SU-DHL-6 (cell line): ENCODE data around the gene CEMP1.

Experiments used
- CTCF ChIP-seq: fragments of 200-600 bp; sonication (generic); IDR thresholded peaks from one replicate; pipeline ENCODE4 v1.5.1; 2017; ENCODE audit warnings: antibody characterized with exemption, mild to moderate bottlenecking, low read length, moderate library complexity; ENCODE audit not compliant: insufficient read depth, poor library complexity, severe bottlenecking
- EZH2phosphoT487 ChIP-seq: fragments of 200-600 bp; sonication (generic), shearing (Covaris generic); conservative IDR thresholded peaks from 2 replicates; pipeline ENCODE4 v1.6.1; 2018; ENCODE audit warnings: mild to moderate bottlenecking, antibody characterized with exemption, low read length, moderate library complexity, mixed read lengths

- TF ChIP-seq CTCF = no peak
- TF ChIP-seq EZH2phosphoT487 = no peak
Observed at GRCh38 chr16:2490190-2491105, 40.8 kb downstream of the CEMP1 start.
